Epithelial cell of proximal tubule (primary cell): ENCODE results near the gene HCN3. TPM values are rescaled to one million over a fixed set of nuclear protein-coding genes. Genes with fewer than 3 reads are reported as not detected.

Experiments used
- DNase-seq: peaks from one replicate; pipeline ENCODE4 v3.0.0-alpha.2; 2011; ENCODE audit warnings: low read depth
- H3K4me3 ChIP-seq: 2 replicates; pipeline ENCODE4 v1.5.1; 2011; ENCODE audit warnings: low read depth, mild to moderate bottlenecking, low read length
- CTCF ChIP-seq: conservative IDR thresholded peaks from 2 replicates; pipeline ENCODE4 v1.5.1; 2012; ENCODE audit warnings: low read depth, mild to moderate bottlenecking, low read length
- total RNA-seq: library from RNA; depleted of rRNA; stranded (reverse); fragments of >200 nt; gene quantifications from 2 replicates; pipeline ENCODE4 v1.2.3, GENCODE V29; 2015

The HCN3 gene
- total RNA-seq, 1 donor from 2014 or later, result 8.1 TPM

- no peak for DNase-seq
- TF ChIP-seq CTCF, result no peak
- peak overlapping the region; percentile 98 for H3K4me3 ChIP-seq
Measured at GRCh38 chr1:155322571-155322952, 45.3 kb downstream of the HCN3 start.

- peak; percentile 84 for TF ChIP-seq CTCF
- peak; percentile 64 for DNase-seq
- H3K4me3 ChIP-seq, result peak overlapping the region; percentile 98
Measured at GRCh38 chr1:155322953-155323728, 45.9 kb downstream of the HCN3 start.

GRCh38 chr1:155323729-155324036, 46.4 kb downstream of the HCN3 start:
- no peak for TF ChIP-seq CTCF
- peak overlapping the region; percentile 98 for H3K4me3 ChIP-seq
- DNase-seq, result peak; percentile 44

- TF ChIP-seq CTCF, result no peak
- DNase-seq, result peak; percentile 50
- H3K4me3 ChIP-seq, result peak overlapping the region; percentile 98
Measured at GRCh38 chr1:155324037-155324716, 46.9 kb downstream of the HCN3 start.

GRCh38 chr1:155324717-155325602, 47.7 kb downstream of the HCN3 start:
- TF ChIP-seq CTCF, result peak; percentile 53
- no peak for DNase-seq
- H3K4me3 ChIP-seq, result peak overlapping the region; percentile 98

- no peak for DNase-seq
- peak overlapping the region; percentile 98 for H3K4me3 ChIP-seq
Measured at GRCh38 chr1:155325603-155325893, 48.3 kb downstream of the HCN3 start.

More at GRCh38 chr1:155325603-155325893, 48.3 kb downstream of the HCN3 start:
- TF ChIP-seq CTCF, result no peak
